Effector CD4-positive, alpha-beta T cell (primary cell): ENCODE data around the gene EIF4G3.
"Not testable (repeated sequence)": the region's sequence is repeated elsewhere in the genome, so short reads cannot be mapped to it uniquely, and the experiment has no call there.

Experiments
- DNase-seq: peaks from one replicate; pipeline ENCODE4 v3.0.0-alpha.2; 2020
- total RNA-seq: gene quantifications from one replicate; lab custom pipeline; 2026; lab: John Stamatoyannopoulos, UW

The EIF4G3 gene, protein sequence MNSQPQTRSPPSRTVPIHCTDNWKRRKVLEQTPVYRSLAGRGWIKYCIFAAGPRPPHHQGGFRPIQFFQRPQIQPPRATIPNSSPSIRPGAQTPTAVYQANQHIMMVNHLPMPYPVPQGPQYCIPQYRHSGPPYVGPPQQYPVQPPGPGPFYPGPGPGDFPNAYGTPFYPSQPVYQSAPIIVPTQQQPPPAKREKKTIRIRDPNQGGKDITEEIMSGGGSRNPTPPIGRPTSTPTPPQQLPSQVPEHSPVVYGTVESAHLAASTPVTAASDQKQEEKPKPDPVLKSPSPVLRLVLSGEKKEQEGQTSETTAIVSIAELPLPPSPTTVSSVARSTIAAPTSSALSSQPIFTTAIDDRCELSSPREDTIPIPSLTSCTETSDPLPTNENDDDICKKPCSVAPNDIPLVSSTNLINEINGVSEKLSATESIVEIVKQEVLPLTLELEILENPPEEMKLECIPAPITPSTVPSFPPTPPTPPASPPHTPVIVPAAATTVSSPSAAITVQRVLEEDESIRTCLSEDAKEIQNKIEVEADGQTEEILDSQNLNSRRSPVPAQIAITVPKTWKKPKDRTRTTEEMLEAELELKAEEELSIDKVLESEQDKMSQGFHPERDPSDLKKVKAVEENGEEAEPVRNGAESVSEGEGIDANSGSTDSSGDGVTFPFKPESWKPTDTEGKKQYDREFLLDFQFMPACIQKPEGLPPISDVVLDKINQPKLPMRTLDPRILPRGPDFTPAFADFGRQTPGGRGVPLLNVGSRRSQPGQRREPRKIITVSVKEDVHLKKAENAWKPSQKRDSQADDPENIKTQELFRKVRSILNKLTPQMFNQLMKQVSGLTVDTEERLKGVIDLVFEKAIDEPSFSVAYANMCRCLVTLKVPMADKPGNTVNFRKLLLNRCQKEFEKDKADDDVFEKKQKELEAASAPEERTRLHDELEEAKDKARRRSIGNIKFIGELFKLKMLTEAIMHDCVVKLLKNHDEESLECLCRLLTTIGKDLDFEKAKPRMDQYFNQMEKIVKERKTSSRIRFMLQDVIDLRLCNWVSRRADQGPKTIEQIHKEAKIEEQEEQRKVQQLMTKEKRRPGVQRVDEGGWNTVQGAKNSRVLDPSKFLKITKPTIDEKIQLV (N-terminal part only)
- total RNA-seq: 58.5 reads per million, percentile 72 among the genes with 10 or more reads in this experiment

DNA sequence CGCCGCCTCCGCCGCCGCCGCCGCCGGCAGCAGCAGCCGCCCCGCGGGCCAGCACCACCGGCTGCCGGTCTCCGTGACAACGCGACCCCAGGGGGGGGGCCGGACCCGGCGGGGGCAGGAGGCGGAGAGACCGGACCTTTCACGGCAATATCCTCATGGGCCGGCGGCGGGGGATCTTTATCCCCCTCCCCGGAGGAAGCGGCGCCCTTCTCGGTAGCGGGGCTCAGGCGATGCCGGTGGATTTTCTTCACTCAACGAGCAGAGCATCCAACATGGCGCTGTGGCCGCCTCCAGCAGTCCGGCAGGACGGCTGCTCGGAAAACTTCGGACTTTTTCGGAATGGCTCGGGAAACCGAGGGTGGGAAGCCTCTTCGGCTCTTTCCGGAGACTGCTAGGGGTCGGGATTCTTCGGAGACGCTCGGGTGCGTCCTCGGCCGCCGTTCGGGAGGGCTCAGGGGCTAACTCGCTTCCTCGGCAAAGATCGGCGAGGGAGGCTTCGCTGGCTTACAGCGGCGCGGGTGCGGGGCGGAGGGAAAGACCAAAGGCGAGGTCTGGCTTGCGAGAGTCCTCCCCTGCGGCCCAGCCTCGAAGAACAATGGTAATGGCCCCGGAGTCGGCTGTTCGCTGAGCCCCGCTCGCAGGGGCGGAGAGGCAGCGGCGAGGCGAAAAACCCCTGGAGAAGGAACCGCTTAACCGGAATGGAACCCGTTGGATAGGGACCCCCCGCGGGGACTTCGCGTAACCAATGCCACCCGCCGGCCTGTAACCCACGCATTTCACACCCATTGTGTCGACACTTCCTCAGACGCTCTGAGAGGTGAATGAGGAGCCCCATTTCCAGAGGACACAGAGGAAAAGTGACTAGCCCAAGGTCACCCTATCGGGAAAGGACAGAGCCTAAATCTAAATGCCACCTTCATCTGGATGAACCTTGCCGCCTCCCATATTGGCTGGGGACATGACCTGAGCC lies at the start of gene EIF4G3:
TSS of gene EIF4G3 (minus strand) at position 312 of the 970 bp plus-strand sequence. CDS start 174,155 bp downstream, outside the sequence.
- DNase-seq: peak; percentile 100

GRCh38 chr1:21225065-21225464 lies 48.4 kb upstream of the EIF4G3 start:
- DNase-seq: no peak

DNA sequence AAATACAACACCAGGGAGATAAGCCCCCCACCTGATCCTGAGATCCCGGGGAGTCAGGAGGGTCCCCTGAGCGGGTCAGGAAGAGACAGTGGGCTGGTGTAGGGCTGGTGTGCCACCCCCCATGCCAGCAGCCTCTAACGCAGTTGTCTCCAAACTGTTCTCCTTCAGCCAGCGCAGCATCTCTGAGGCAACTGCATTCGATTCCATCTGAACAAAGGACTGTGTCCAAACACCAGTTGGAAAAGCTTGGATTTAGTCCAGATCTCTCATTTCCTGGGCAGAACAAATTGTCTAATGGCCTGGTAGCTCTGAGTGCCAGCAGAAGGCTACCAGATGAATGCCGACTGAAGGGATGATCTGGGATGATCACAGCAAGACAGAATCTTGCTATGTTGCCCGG lies 44.1 kb upstream of the EIF4G3 start:
- DNase-seq: no peak

- no peak for DNase-seq
Measured at GRCh38 chr1:21219674-21220073, 43.0 kb upstream of the EIF4G3 start.

- peak; percentile 15 for DNase-seq
Measured at GRCh38 chr1:21217812-21218596, 41.3 kb upstream of the EIF4G3 start.

DNA sequence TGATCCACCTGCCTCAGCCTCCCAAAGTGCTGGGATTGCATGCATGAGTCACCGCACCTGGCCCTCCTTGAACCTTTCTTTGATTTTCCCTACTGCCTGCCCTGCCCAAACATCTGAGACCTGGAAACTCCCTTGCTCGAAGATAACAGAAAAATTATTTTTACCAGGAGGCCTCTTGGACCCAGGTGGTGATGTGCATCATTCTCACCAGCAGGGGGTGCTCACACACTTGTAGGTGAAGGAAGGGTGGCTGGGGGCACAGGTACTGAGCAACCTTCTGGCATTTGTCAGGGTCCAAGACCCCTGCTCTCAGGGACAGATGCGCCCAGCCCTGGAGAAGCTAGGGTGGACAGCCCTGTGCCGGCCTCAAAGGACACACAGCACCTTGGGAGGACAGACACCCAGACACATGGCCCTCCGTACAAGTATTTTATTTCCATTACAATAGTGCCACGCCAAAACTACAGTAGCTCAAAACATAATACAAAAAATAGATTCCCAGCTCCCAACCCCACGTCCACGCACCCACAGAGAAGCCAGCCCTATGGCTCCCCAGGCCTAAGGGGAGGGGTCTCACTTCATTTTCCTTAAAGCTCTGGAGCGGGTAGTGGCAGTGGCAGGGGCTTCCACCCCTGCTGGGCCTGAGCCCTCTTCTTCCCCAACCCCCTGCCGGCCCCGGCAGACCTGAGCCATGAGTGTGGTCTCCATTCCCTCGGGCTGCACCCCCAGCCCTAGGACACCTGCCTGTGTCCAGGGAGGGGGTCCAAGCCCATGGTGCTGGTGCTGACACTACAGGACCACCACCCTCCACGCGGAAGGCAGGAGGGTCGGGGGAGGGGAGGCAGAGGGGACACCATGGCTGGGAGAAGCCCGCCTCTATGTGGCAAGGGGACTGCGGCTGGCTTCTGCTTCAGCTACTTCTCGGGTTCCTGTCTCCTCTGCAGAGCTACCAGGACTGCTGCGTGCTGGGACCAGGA lies 40.4 kb upstream of the EIF4G3 start:
- DNase-seq: peak; percentile 61

DNA sequence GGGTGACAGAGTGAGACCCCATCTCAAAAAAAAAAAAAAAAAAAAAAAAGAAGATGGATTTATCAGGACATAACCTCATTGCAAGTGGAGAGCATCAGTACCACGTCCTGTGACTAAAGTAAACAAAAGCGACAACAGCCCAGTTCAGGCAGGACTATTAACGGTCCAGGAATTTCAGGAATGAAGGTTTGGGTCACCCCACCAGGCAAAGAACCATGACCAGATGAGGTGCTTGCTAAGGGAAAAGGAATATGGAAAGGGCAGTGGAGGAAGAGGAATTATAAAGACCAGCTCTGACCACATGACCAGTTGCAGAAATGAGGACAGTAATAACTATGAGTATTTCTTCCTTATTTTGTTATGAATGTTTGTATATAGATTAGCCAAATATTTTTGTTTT lies 35.4 kb upstream of the EIF4G3 start:
- no peak for DNase-seq

DNA sequence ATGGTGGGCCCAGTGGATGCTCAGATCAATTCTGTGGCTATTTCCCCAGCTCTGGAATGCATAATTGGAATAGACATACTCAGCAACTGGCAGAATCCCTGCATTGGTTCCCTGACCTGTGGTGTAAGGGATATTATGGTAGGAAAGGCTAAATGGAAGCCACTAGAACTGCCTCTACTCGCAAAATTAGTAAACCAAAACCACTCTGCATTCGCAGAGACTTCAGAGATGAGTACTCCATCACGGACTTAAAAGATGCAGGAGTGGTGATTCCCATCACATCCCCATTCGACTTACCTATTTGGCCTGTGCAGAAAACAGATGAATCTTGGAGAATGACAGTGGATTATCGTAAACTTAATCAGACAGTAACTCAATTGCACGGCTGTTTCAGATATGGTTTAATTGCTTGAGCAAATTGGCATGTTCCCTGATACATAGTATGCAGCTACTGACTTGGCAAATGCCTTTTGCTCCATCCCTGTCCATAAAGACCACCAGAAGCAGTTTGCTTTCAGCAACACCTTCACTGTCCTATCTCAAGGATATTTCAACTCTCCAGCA lies 31.5 kb upstream of the EIF4G3 start:
- not testable (repeated sequence) for DNase-seq

DNA sequence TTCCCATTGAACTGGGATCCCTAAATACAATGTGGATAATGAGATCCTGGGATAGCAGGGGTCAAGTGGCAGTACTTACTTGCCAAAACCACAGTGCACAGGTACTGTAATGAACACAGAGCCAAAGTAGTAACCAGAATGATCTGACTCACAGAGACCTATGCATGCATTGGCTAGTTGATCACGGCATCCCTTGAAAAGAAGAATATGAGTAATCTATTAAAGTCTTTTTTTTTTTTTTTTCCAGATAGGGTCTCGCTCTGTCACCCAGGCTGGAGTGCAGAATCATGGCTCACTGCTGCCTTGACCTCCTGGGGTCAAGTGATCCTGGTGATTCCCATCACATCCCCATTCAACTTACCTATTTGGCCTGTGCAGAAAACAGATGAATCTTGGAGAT lies 29.4 kb upstream of the EIF4G3 start:
- DNase-seq: no peak

GRCh38 chr1:21205416-21205815 lies 28.7 kb upstream of the EIF4G3 start:
- no peak for DNase-seq

GRCh38 chr1:21201650-21202049 lies 25.0 kb upstream of the EIF4G3 start:
- DNase-seq: no peak

DNA sequence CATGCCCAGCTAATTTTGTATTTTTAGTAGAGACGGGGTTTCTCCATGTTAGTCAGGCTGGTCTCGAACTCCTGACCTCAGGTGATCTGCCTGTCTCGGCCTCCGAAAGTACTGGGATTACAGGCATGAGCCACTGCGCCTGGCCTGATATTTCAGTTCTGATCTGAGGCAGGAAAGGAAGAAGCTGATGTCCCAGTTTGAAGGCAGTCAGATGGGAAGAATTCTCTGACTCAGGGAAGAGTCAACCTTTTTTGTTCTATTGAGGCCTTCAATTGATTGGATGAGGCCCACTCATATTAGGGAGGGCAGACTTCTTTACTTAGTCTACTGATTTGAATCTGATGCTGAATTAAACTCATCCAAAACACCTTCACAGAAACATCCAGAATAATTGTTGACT lies 24.5 kb upstream of the EIF4G3 start:
- not testable (repeated sequence) for DNase-seq

GRCh38 chr1:21200767-21201166 lies 24.1 kb upstream of the EIF4G3 start:
- no peak for DNase-seq

DNA sequence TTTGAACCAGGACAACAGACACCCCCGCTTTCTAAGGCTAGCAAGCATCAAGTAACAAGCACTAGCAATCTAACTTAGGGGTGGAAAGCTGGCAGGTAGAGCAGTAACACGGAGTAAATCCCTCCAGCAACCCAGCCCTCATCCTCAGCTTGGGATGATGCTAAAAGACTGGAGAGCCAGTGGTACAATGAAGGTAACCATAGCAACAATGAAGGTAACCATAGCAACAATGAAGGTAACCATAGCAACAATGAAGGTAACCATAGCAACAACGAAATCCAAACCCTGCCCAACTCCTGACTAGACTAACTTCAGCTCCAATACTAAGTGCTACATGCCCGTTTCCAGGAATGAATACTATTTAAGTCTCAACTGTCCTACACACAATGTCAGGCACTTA lies 22.2 kb upstream of the EIF4G3 start:
- no peak for DNase-seq

GRCh38 chr1:21192871-21193270 lies 16.2 kb upstream of the EIF4G3 start:
- DNase-seq: no peak

DNA sequence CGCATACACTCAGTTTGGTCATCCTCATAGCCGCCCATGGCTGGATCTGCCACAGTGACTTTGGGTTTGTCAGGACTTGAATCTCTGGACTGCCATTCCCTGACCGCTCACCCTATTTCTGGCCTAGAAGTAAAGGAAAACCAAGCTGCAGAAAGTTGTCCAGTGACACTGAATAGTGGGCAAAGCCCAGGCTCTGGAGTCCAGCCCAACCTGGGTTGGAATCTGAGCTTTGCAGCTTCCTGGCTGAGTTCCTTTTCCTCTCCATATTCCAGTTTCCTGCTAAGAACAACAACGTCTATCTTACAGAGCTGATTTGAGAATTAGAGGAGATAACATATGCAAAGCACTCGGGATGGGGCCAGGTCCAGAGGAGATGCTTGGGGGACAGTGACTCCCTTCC lies 15.6 kb upstream of the EIF4G3 start:
- DNase-seq: no peak

DNA sequence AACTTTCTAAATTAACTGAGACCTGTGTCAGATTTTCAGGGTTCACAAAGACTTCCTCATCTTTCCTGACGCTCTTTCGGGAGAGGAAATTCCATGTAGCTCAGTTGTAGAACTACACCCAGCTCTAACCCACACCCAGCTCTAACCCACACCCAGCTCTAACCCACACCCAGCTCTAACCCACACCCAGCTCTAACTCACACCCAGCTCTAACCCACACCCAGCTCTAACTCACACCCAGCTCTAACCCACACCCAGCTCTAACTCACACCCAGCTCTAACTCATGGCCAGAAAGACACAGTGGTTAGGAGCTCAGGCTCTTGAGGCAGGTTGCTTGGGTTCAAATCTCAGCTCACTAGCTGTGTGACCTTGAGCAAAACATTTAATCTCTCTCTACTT lies 14.1 kb upstream of the EIF4G3 start:
- not testable (repeated sequence) for DNase-seq

DNA sequence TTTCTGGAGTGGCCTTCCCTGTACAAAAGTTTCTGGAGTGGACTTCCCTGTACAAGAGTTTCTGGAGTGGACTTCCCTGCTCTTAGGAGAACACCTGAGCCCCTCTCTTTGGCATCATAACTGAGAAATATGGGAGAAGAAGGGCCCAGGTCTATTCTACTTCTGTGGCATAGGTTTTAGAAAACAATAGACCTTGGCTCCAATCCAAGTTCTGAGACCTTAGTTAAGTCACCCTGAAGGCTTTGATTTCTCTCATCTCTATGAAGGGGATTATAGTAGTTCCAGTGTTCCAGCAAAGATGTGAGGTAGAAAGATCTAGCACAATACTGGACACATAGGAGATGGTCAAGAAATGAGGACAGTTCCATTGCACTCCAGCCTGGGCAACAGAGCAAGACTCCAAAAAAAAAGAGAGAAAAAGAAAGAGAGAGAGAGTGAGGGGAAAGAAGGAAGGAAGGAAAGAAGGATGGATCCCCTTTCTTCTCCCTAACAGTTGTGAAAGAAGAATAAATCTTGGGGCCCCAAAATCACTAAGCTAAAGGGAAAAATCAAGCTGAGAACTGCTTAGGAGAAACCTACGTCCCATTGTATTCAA lies 13.3 kb upstream of the EIF4G3 start:
- no peak for DNase-seq

GRCh38 chr1:21189421-21189820 lies 12.7 kb upstream of the EIF4G3 start:
- DNase-seq: no peak
